Endothelial cell of umbilical vein (primary cell): Measurements from ENCODE around the gene CPPED1.

ENCODE experiments used
- GATA2 ChIP-seq: IDR thresholded peaks from 2 replicates; pipeline ENCODE4 v1.7.0; 2011; ENCODE audit warnings: low read depth, mild to moderate bottlenecking, moderate library complexity, mixed read lengths, low read length; ENCODE audit not compliant: insufficient read length, insufficient read depth
- JUN ChIP-seq: IDR thresholded peaks from 2 replicates; pipeline ENCODE4 v1.6.1; 2011; ENCODE audit warnings: borderline replicate concordance, low read depth; ENCODE audit not compliant: insufficient read length, insufficient read depth
- MYC ChIP-seq: IDR thresholded peaks from one replicate; pipeline ENCODE4 v1.6.1; 2011; ENCODE audit warnings: mild to moderate bottlenecking, low read depth, low read length
- POLR2A ChIP-seq: IDR thresholded peaks from 2 replicates; pipeline ENCODE4 v1.6.1; 2012; ENCODE audit warnings: low read depth, mild to moderate bottlenecking, control low read depth, low read length
- POLR2AphosphoS5 ChIP-seq: IDR thresholded peaks from 2 replicates; pipeline ENCODE4 v1.6.1; 2012; ENCODE audit warnings: low read depth, mild to moderate bottlenecking, control low read depth, low read length, moderate library complexity; ENCODE audit not compliant: insufficient read depth
- TF ChIP-seq, protein P1 (sequence below), 2 donors: IDR thresholded peaks; 1 replicate in 1 of 2; 2 replicates in 1 of 2; pipeline ENCODE4 v1.5.1; 2011; ENCODE audit warnings: low read length in 2 of 2, mild to moderate bottlenecking in 2 of 2, moderate library complexity in 2 of 2, control low read depth in 1 of 2, inconsistent platforms in 1 of 2, low read depth in 1 of 2; ENCODE audit not compliant: insufficient read depth in 1 of 2; ENCODE audit errors: extremely low read depth in 1 of 2
- TF ChIP-seq, protein P2 (sequence below): IDR thresholded peaks from 2 replicates; pipeline ENCODE4 v1.6.1; 2011; ENCODE audit not compliant: insufficient read depth, insufficient read length

DNA sequence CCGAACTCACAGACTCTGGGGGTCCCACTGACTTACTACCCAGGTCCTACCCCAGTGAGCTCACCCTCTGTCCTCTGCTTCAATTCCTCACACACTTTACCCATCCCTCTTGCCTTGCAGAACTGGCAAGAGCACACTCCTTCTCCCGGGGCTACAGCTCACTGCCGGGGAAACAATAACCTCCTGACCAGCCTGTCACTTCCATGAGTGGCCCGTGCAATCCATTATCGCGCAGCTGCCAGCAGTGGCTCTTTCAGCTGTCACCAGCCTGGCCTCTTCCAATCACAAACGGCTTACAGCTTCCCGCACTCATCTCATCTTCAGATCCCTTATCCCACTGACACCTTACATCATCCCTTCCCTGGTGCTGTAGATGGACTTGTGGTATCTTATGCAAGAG lies 79.5 kb downstream of the CPPED1 start:
- TF ChIP-seq POLR2AphosphoS5, result no peak
- no peak for TF ChIP-seq POLR2A
- no peak for TF ChIP-seq MYC
- TF ChIP-seq GATA2, result no peak
- TF ChIP-seq, protein P1, sequence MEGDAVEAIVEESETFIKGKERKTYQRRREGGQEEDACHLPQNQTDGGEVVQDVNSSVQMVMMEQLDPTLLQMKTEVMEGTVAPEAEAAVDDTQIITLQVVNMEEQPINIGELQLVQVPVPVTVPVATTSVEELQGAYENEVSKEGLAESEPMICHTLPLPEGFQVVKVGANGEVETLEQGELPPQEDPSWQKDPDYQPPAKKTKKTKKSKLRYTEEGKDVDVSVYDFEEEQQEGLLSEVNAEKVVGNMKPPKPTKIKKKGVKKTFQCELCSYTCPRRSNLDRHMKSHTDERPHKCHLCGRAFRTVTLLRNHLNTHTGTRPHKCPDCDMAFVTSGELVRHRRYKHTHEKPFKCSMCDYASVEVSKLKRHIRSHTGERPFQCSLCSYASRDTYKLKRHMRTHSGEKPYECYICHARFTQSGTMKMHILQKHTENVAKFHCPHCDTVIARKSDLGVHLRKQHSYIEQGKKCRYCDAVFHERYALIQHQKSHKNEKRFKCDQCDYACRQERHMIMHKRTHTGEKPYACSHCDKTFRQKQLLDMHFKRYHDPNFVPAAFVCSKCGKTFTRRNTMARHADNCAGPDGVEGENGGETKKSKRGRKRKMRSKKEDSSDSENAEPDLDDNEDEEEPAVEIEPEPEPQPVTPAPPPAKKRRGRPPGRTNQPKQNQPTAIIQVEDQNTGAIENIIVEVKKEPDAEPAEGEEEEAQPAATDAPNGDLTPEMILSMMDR (IDR thresholded peaks at IDR 0.05; ENCODE audit: extremely low read depth in 1 of 2, insufficient read depth in 1 of 2, low read depth in 1 of 2, low read length in 2 of 2), result no peak
- no peak for TF ChIP-seq JUN
- TF ChIP-seq, protein P2, sequence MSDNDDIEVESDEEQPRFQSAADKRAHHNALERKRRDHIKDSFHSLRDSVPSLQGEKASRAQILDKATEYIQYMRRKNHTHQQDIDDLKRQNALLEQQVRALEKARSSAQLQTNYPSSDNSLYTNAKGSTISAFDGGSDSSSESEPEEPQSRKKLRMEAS, result no peak
